HCT116 (cell line): ENCODE results near the gene PI4K2A. TPM values are rescaled to one million over a fixed set of nuclear protein-coding genes. Genes with fewer than 3 reads are reported as not detected.

Experiments
- ATAC-seq: fragments of 200-7000 bp; cut with Tn5 transposase; 2 replicates; pipeline ENCODE4 v1.9.1; 2020; ENCODE audit warnings: mild to moderate bottlenecking, moderate library complexity
- BruUV-seq: library from RNA; stranded (reverse); fragments of 400-500 nt; replicated peaks from 2 replicates; lab custom pipeline; 2021; lab: Mats Ljungman, UMichigan
- CTCF ChIA-PET: fragments of 300-600 bp; sonication (Branson Sonifier 250); formaldehyde crosslinking; loops from one replicate; lab custom pipeline; 2021; ENCODE audit warnings: antibody characterized with exemption; lab: Charles Lee
- POLR2A ChIA-PET: fragments of 300-600, 350-600 bp; sonication (Branson Sonifier 250); formaldehyde crosslinking; loops from one replicate; lab custom pipeline; 2021; ENCODE audit warnings: antibody characterized with exemption; lab: Charles Lee
- RAD21 ChIA-PET, 2 experiments: fragments of 300-600 bp; sonication (Branson Sonifier 250); formaldehyde crosslinking; loops; one replicate each; lab custom pipeline; 2023; ENCODE audit warnings: low total read pairs in 2 of 2; ENCODE audit not compliant: uncharacterized antibody in 2 of 2, unreplicated experiment in 2 of 2, low non-redundant PET in 1 of 2; lab: Charles Lee
- DNase-seq: peaks from one replicate; pipeline ENCODE4 v3.0.0-alpha.2; 2010; ENCODE audit warnings: low read depth, low spot score
- H2AFZ ChIP-seq: fragments of 200-600 bp; shearing (Covaris generic), sonication (generic); 2 replicates; pipeline ENCODE4 v1.6.1; 2017; ENCODE audit warnings: low read depth, mixed run types, mixed read lengths, antibody characterized with exemption, low read length; ENCODE audit not compliant: poor library complexity, severe bottlenecking
- H3K27ac ChIP-seq: 2 replicates; pipeline ENCODE4 v1.5.1; 2012; ENCODE audit warnings: low read depth, low read length
- H3K27me3 ChIP-seq: fragments of 200-600 bp; sonication (generic); 2 replicates; pipeline ENCODE4 v1.6.1; 2016; ENCODE audit warnings: mixed run types, low read length, mixed read lengths; ENCODE audit not compliant: insufficient read depth
- H3K36me3 ChIP-seq, 2 experiments: fragments of 200-500 bp in 1 of 2; fragments of 200-600 bp in 1 of 2; sonication (Bioruptor generic) in 1 of 2; sonication (generic) in 1 of 2; 2 replicates each; pipeline versions ENCODE4 v1.5.1 to v1.6.1; 2014 to 2016; ENCODE audit warnings: low read length in 2 of 2, inconsistent platforms in 1 of 2, mixed read lengths in 1 of 2, mixed run types in 1 of 2; ENCODE audit not compliant: insufficient read depth in 2 of 2, control insufficient read depth in 1 of 2
- H3K4me1 ChIP-seq, 2 experiments: fragments of 200-600 bp in 1 of 2; sonication (generic) in 1 of 2; 2 replicates each; pipeline versions ENCODE4 v1.5.1 to v1.6.1; 2012 to 2017; ENCODE audit warnings: low read length in 2 of 2, inconsistent platforms in 1 of 2, mild to moderate bottlenecking in 1 of 2, mixed read lengths in 1 of 2, mixed run types in 1 of 2, moderate library complexity in 1 of 2; ENCODE audit not compliant: insufficient read depth in 2 of 2, control insufficient read depth in 1 of 2
- H3K4me2 ChIP-seq: fragments of 200-600 bp; sonication (generic); 2 replicates; pipeline ENCODE4 v1.6.1; 2017; ENCODE audit warnings: mixed run types, low read length, mixed read lengths
- H3K4me3 ChIP-seq, 2 experiments: fragments of 200-600 bp in 1 of 2; sonication (generic) in 1 of 2; replicated peaks in 1 of 2; 2 replicates each; pipeline ENCODE4 v1.5.1; 2011 to 2016; ENCODE audit warnings: low read length in 2 of 2, control low read depth in 1 of 2, low read depth in 1 of 2, mild to moderate bottlenecking in 1 of 2, mixed read lengths in 1 of 2, mixed run types in 1 of 2
- H3K79me2 ChIP-seq: fragments of 200-600 bp; sonication (generic); 2 replicates; pipeline ENCODE4 v1.6.1; 2017; ENCODE audit warnings: mild to moderate bottlenecking, mixed run types, low read length, moderate library complexity, mixed read lengths; ENCODE audit not compliant: insufficient read depth
- H3K9ac ChIP-seq: fragments of 200-600 bp; sonication (generic); 2 replicates; pipeline ENCODE4 v1.6.1; 2016; ENCODE audit warnings: low read length, mixed read lengths
- H3K9me2 ChIP-seq: fragments of 200-600 bp; sonication (generic), shearing (Covaris generic); 2 replicates; pipeline ENCODE4 v1.6.1; 2017; ENCODE audit warnings: mixed run types, mild to moderate bottlenecking, moderate library complexity; ENCODE audit not compliant: insufficient read depth
- H3K9me3 ChIP-seq, 2 experiments: fragments of 200-500 bp in 1 of 2; fragments of 200-600 bp in 1 of 2; sonication (Bioruptor generic) in 1 of 2; sonication (generic) in 1 of 2; 2 replicates each; pipeline ENCODE4 v1.6.1; 2014 to 2017; ENCODE audit warnings: low read length in 2 of 2, mixed read lengths in 2 of 2, inconsistent platforms in 1 of 2, low read depth in 1 of 2, mild to moderate bottlenecking in 1 of 2, mixed run types in 1 of 2, moderate library complexity in 1 of 2; ENCODE audit not compliant: control insufficient read depth in 1 of 2, insufficient read depth in 1 of 2
- H4K20me1 ChIP-seq: fragments of 200-600 bp; sonication (generic), shearing (Covaris generic); 2 replicates; pipeline ENCODE4 v1.6.1; 2017; ENCODE audit warnings: mixed run types, mild to moderate bottlenecking, moderate library complexity; ENCODE audit not compliant: insufficient read depth
- ATF3 ChIP-seq: IDR thresholded peaks from 2 replicates; pipeline ENCODE4 v1.6.1; 2012
- CBX3 ChIP-seq: IDR thresholded peaks from 2 replicates; pipeline ENCODE4 v1.6.1; 2012; ENCODE audit warnings: low read depth
- EGR1 ChIP-seq: IDR thresholded peaks from 2 replicates; pipeline ENCODE4 v1.6.1; 2012; ENCODE audit warnings: low read depth
- JUND ChIP-seq: IDR thresholded peaks from 2 replicates; pipeline ENCODE4 v1.6.1; 2012
- YY1 ChIP-seq: IDR thresholded peaks from 2 replicates; pipeline ENCODE4 v1.6.1; 2011; ENCODE audit warnings: low read length, low read depth, moderate library complexity, mild to moderate bottlenecking; ENCODE audit not compliant: insufficient replicate concordance; ENCODE audit errors: extremely low read depth
- ZBTB33 ChIP-seq: IDR thresholded peaks from 2 replicates; pipeline ENCODE4 v1.6.1; 2011; ENCODE audit warnings: mild to moderate bottlenecking, low read length, moderate library complexity; ENCODE audit not compliant: insufficient replicate concordance; ENCODE audit errors: extremely low read depth
- intact Hi-C: fragments of 100-400 bp; cut with micrococcal nuclease; formaldehyde crosslinking; loops from 2 replicates; pipeline ENCODE4 v1.10.0; 2022
- total RNA-seq: library from RNA; stranded (reverse); gene quantifications from one replicate; pipeline ENCODE4 v1.2.1, GENCODE V29; 2021; ENCODE audit not compliant: unreplicated experiment

Gene PI4K2A
- total RNA-seq, 1 experiment from 2014 or later = 20.0 TPM

DNA sequence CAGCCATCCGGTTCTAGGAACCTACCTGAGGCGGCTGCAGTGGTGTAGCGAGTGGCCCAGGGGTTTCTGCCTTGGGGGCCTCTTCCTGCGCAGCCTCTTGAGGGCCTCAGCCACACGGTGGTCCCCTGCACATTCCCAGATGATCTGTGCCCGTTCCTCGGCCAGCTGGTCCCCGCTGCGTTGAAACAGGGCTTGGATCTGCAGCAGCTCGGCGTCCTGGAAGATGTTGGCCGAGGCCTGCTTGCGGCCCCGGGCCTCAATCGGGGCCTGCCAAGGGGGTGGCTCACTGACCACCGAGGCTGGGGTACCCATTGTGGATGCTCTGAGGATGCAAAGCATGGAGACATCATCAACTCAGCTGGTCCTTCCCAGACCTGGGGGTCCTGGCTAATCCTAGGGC lies 39.1 kb downstream of the PI4K2A start:
- ATAC-seq (no peak), DNase-seq (no peak)
- Histone ChIP-seq H3K4me3 (no peak overlapping the region), H3K36me3 (peaks cover 3 to 28% of the 10 kb centered on the region in 2 experiments; a peak in 2 of 4 replicates), H3K79me2 (peaks cover 35% of the 10 kb centered on the region), H3K27me3 (no peaks in the 10 kb centered on the region), H2AFZ (no peak overlapping the region), H3K27ac (no peak overlapping the region), H3K4me1 (peaks cover 12 to 16% of the 10 kb centered on the region in 2 experiments), H3K9me2 (no peaks in the 10 kb centered on the region), H3K4me2 (no peak overlapping the region), H3K9ac (no peak overlapping the region), H3K9me3 (no peaks in the 10 kb centered on the region), H4K20me1 (no peaks in the 10 kb centered on the region)
- intact Hi-C loops = no loop called here
- RAD21 ChIA-PET = interaction anchor here in 1 of 2 experiments (0.6 kb wide), 1 partner anchor 111 kb away, joined by 7 read pairs; no protein-coding TSS in a partner anchor
- POLR2A ChIA-PET = no interaction called here
- CTCF ChIA-PET = interaction anchor here (2.8 kb wide), 1 partner anchor 22 kb away, joined by 11 read pairs; no protein-coding TSS in a partner anchor
- no TSS peak for BruUV-seq
- TF ChIP-seq YY1 = no peak
- no peak for TF ChIP-seq ZBTB33
- no peak for TF ChIP-seq CBX3

DNA sequence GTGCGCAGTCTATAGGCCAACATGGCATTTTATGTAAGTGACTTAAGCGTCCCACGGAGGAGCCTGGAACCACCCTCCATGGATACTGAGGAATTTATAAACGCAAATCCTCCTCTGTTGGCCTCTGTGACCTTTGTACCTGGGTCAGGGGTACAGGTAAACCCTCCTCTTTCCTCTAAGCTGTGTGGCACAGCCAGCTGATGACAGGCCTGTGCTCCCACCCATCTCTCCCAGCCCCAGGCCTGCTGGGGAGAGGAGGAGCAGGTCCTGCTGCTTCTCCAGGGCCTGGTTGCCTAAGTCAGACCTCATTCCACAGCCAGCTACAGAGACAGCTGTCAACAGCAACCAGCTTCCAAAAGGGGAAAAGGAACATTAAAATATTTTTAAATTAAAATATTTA lies 41.6 kb downstream of the PI4K2A start:
- ATAC-seq (no peak), DNase-seq (no peak)
- H3K9me2 ChIP-seq = no peaks in the 10 kb centered on the region
- no peaks in the 10 kb centered on the region for H3K27me3 ChIP-seq
- no peak for TF ChIP-seq JUND
- no peak for TF ChIP-seq EGR1
- TF ChIP-seq ATF3 = no peak
- H2AFZ ChIP-seq = no peak overlapping the region
- ChIA-PET CTCF (no interaction called here), POLR2A (interaction anchor here (1.2 kb wide), 1 partner anchor 19 kb away, joined by 3 read pairs; no protein-coding TSS in a partner anchor), RAD21 (no interaction called here)
- no peaks in the 10 kb centered on the region for H4K20me1 ChIP-seq
- H3K4me3 ChIP-seq = no peak overlapping the region
- no TSS peak for BruUV-seq
- H3K79me2 ChIP-seq = peaks cover 57% of the 10 kb centered on the region
- intact Hi-C loops = no loop called here
- H3K9ac ChIP-seq = no peak overlapping the region
- H3K4me2 ChIP-seq = no peak overlapping the region
- H3K36me3 ChIP-seq = peaks cover 0 to 11% of the 10 kb centered on the region in 2 experiments; a peak in 2 of 4 replicates
- peaks cover 29 to 36% of the 10 kb centered on the region in 2 experiments for H3K4me1 ChIP-seq
- H3K27ac ChIP-seq = no peak overlapping the region
- H3K9me3 ChIP-seq = no peaks in the 10 kb centered on the region
